K562 (cell line): ENCODE results near the gene RAD51AP1. TPM values are rescaled to one million over a fixed set of nuclear protein-coding genes. Genes with fewer than 3 reads are reported as not detected.

Experiments used
- ATAC-seq: fragments of 200-7000 bp; cut with Tn5 transposase; 3 replicates; pipeline ENCODE4 v1.9.1; 2020; ENCODE audit warnings: moderate library complexity
- BruUV-seq: library from RNA; stranded (reverse); fragments of 400-500 nt; replicated peaks from 2 replicates; lab custom pipeline; 2021; lab: Mats Ljungman, UMichigan
- CTCF ChIA-PET: fragments of 300-600 bp; formaldehyde crosslinking; extraction: SDS; loops from one replicate; lab custom pipeline; 2021; ENCODE audit warnings: low intra/inter-chr PET ratio; lab: Yijun Ruan, JAX
- POLR2A ChIA-PET: fragments of 300-600, 350-650 bp; sonication (Branson Sonifier 250); formaldehyde crosslinking; extraction: SDS; loops from one replicate; lab custom pipeline; 2021; ENCODE audit warnings: antibody characterized with exemption, inconsistent platforms; lab: Yijun Ruan, JAX
- DNase-seq, 4 experiments: peaks; one replicate each; pipeline versions ENCODE4 v3.0.0 to v3.0.0-alpha.2; 2011 to 2018; ENCODE audit warnings: low spot score in 3 of 4, mixed read lengths in 3 of 4; ENCODE audit errors: extremely low read depth in 1 of 4
- FAIRE-seq: peaks from 2 replicates; lab custom pipeline; 2011; peaks lifted over from hg19 to GRCh38; lab: Jason Lieb, UNC
- H2AFZ ChIP-seq: 2 replicates; pipeline ENCODE4 v1.6.0; 2011; ENCODE audit warnings: low read depth, low read length, control low read depth, inconsistent platforms
- H3K27ac ChIP-seq: fragments of 200-600 bp; 3 replicates; pipeline ENCODE4 v1.8.0; 2011; ENCODE audit warnings: low read depth, mild to moderate bottlenecking, control low read depth, inconsistent platforms, low read length, moderate library complexity, mixed read lengths; ENCODE audit errors: extremely low read depth
- H3K27me3 ChIP-seq, 2 experiments: fragments of 300-600 bp in 1 of 2; 2 replicates in 1 of 2; 3 replicates in 1 of 2; pipeline versions ENCODE4 v1.6.0 to v1.8.0; 2011; ENCODE audit warnings: inconsistent platforms in 2 of 2, low read length in 2 of 2, mild to moderate bottlenecking in 1 of 2, mixed read lengths in 1 of 2, moderate library complexity in 1 of 2; ENCODE audit not compliant: control insufficient read depth in 2 of 2, insufficient read depth in 2 of 2
- H3K36me3 ChIP-seq: fragments of 300-600 bp; 3 replicates; pipeline ENCODE4 v1.8.0; 2011; ENCODE audit warnings: mild to moderate bottlenecking, low read length, inconsistent platforms; ENCODE audit not compliant: control insufficient read depth, insufficient read depth
- H3K4me1 ChIP-seq, 2 experiments: fragments of 200-600 bp in 1 of 2; replicated peaks in 1 of 2; 2 replicates in 1 of 2; 3 replicates in 1 of 2; pipeline versions ENCODE4 v1.5.1 to v1.8.0; 2011; ENCODE audit warnings: inconsistent platforms in 2 of 2, low read length in 2 of 2, mild to moderate bottlenecking in 1 of 2, mixed read lengths in 1 of 2, moderate library complexity in 1 of 2; ENCODE audit not compliant: control insufficient read depth in 2 of 2, insufficient read depth in 2 of 2
- H3K4me2 ChIP-seq: 2 replicates; pipeline ENCODE4 v1.6.1; 2011; ENCODE audit warnings: low read length, control low read depth, inconsistent platforms, mixed read lengths; ENCODE audit not compliant: insufficient read depth
- H3K4me3 ChIP-seq: fragments of 200-600 bp; sonication (generic), shearing (Covaris generic); 2 replicates; pipeline ENCODE4 v1.5.1; 2016; ENCODE audit warnings: control low read depth, inconsistent platforms
- H3K79me2 ChIP-seq: fragments of 200-600 bp; 3 replicates; pipeline ENCODE4 v1.8.0; 2011; ENCODE audit warnings: low read length, inconsistent platforms; ENCODE audit not compliant: control insufficient read depth, insufficient read depth
- H3K9ac ChIP-seq, 2 experiments: 2 replicates each; pipeline versions ENCODE4 v1.6.0 to v1.6.1; 2011; ENCODE audit warnings: low read depth in 2 of 2, low read length in 2 of 2, control low read depth in 1 of 2, inconsistent platforms in 1 of 2, mild to moderate bottlenecking in 1 of 2, mixed read lengths in 1 of 2; ENCODE audit not compliant: insufficient read depth in 1 of 2
- H3K9me1 ChIP-seq: one replicate; pipeline ENCODE4 v1.6.0; 2011; ENCODE audit warnings: inconsistent platforms, mild to moderate bottlenecking, low read length, moderate library complexity; ENCODE audit not compliant: control insufficient read depth, insufficient read depth
- H3K9me3 ChIP-seq: replicated peaks from 2 replicates; pipeline ENCODE4 v1.5.1; 2011; ENCODE audit warnings: low read depth, low read length, inconsistent platforms; ENCODE audit not compliant: control insufficient read depth, insufficient read depth
- H4K20me1 ChIP-seq: replicated peaks from 2 replicates; pipeline ENCODE4 v1.6.1; 2011; ENCODE audit warnings: low read length, inconsistent platforms, mixed read lengths; ENCODE audit not compliant: control insufficient read depth, insufficient read depth
- ATF6 ChIP-seq: sonication (generic); formaldehyde crosslinking; IDR thresholded peaks from 2 replicates; pipeline ENCODE4 v1.4.0; 2020; ENCODE audit warnings: mild to moderate bottlenecking, missing genetic modification reagents
- CBX3 ChIP-seq, 2 experiments: IDR thresholded peaks; 1 replicate in 1 of 2; 2 replicates in 1 of 2; pipeline ENCODE4 v1.6.1; 2012; ENCODE audit warnings: inconsistent platforms in 2 of 2, low read length in 2 of 2, borderline replicate concordance in 1 of 2, control low read depth in 1 of 2
- CEBPZ ChIP-seq: fragments of 150-350 bp; IDR thresholded peaks from 2 replicates; pipeline ENCODE4 v1.6.1; 2014; ENCODE audit warnings: low read depth, mild to moderate bottlenecking, low read length, borderline replicate concordance
- DMBX1 ChIP-seq: fragments of 250-450 bp; sonication (Bioruptor Pico); IDR thresholded peaks from 2 replicates; pipeline ENCODE4 v1.8.0; 2022; ENCODE audit warnings: inconsistent platforms, mild to moderate bottlenecking, moderate library complexity, borderline replicate concordance
- ETS1 ChIP-seq: conservative IDR thresholded peaks from 2 replicates; pipeline ENCODE4 v1.6.1; 2011; ENCODE audit warnings: low read depth, mild to moderate bottlenecking, low read length; ENCODE audit not compliant: control insufficient read depth
- KHSRP ChIP-seq: fragments of 450-650 bp; IDR thresholded peaks from 2 replicates; pipeline ENCODE4 v1.6.1; 2017
- KLF10 ChIP-seq: fragments of 250-450 bp; sonication (Bioruptor Pico); IDR thresholded peaks from 2 replicates; pipeline ENCODE4 v1.6.1; 2021; ENCODE audit warnings: matching md5 sums
- MBD2 ChIP-seq: sonication (generic); IDR thresholded peaks from 2 replicates; pipeline ENCODE4 v1.6.1; 2016; ENCODE audit warnings: low read depth, borderline replicate concordance
- PPARD ChIP-seq: fragments of 250-450 bp; sonication (Bioruptor Pico); IDR thresholded peaks from 2 replicates; pipeline ENCODE4 v1.8.0; 2022; ENCODE audit warnings: inconsistent platforms, mild to moderate bottlenecking, moderate library complexity
- RBM25 ChIP-seq: fragments of 200-400 bp; formaldehyde crosslinking; IDR thresholded peaks from 2 replicates; pipeline ENCODE4 v1.6.1; 2018; ENCODE audit warnings: low read length, low read depth, moderate library complexity; ENCODE audit not compliant: severe bottlenecking
- SMARCA4 ChIP-seq: fragments of 450-650 bp; IDR thresholded peaks from 2 replicates; pipeline ENCODE4 v1.6.1; 2016
- SRSF7 ChIP-seq: fragments of 200-400 bp; formaldehyde crosslinking; optimal IDR thresholded peaks from 2 replicates; pipeline ENCODE3; 2017; ENCODE audit warnings: mild to moderate bottlenecking, low read depth, low read length
- SUPT5H ChIP-seq: fragments of 450-650 bp; IDR thresholded peaks from 2 replicates; pipeline ENCODE4 v1.6.1; 2016
- ZNF76 ChIP-seq: fragments of 250-450 bp; sonication (Bioruptor Pico); IDR thresholded peaks from 2 replicates; pipeline ENCODE4 v1.4.0; 2020; ENCODE audit warnings: mild to moderate bottlenecking, moderate library complexity, borderline replicate concordance
- WGBS: fragments of 100-300 bp; shearing (Covaris generic); methylation state at CpG from one replicate; pipeline ENCODE4 v1.1.6; 2016; ENCODE audit warnings: low coverage, mixed read lengths; ENCODE audit not compliant: insufficient coverage; ENCODE audit errors: missing lambda C conversion rate; 5-methylcytosine and 5-hydroxymethylcytosine counted together
- in situ Hi-C: fragments of 300-500 bp; cut with MboI; formaldehyde crosslinking; loops from 4 replicates; pipeline ENCODE4 v1.15.0; 2018; ENCODE audit warnings: inconsistent platforms, mixed read lengths
- intact Hi-C: fragments of 100-400 bp; cut with micrococcal nuclease; formaldehyde crosslinking; loops from 2 replicates; pipeline ENCODE4 v1.14.2; 2022
- polyA plus RNA-seq, 8 experiments: library from polyadenylated mRNA; depleted of rRNA in 4 of 8; stranded (reverse) in 5 of 8; unstranded in 3 of 8; fragments of >200 nt; fragmentation: Nextera tagmentation in 2 of 8; fragmentation: Illumina TruSeq in 1 of 8; extraction: Ambion mirVana in 2 of 8; extraction: Trizol in 1 of 8; gene quantifications; 2 replicates each; pipeline versions ENCODE4 v1.2.1 to v1.2.3, GENCODE V29; 2011 to 2014; ENCODE audit warnings: inconsistent platforms in 1 of 8, missing spikeins in 1 of 8
- total RNA-seq, 7 experiments: library from RNA; depleted of rRNA in 6 of 7; stranded (reverse); fragments of >200 nt in 6 of 7; fragmentation: Illumina TruSeq in 2 of 7; extraction: Trizol in 2 of 7; gene quantifications; 2 replicates each; pipeline versions ENCODE4 v1.2.1 to v1.2.3, GENCODE V29; 2011 to 2021; ENCODE audit warnings: low replicate concordance in 1 of 7

Gene RAD51AP1
- total and polyA plus RNA-seq, 9 of the 15 experiments (the other 6 are each of a cell fraction or from before 2014, with no cell fraction given): 43.8 to 111 (median 89.1) TPM

GRCh38 chr12:4595881-4596280 lies 57.2 kb downstream of the RAD51AP1 start (continued):
- TF ChIP-seq SMARCA4 (no peak), CBX3 (IDR thresholded peaks at IDR 0.05; ENCODE audit: borderline replicate concordance in 1 of 2, low read length in 2 of 2) (no peak)

- no TSS peak for BruUV-seq
- FAIRE-seq (no peak), ATAC-seq (no peak)
- WGBS: 0% methylated on average over 6 of the region's 7 CpGs
- H4K20me1 ChIP-seq: no peaks in the 10 kb centered on the region
- no peaks in the 10 kb centered on the region for H3K36me3 ChIP-seq
- H3K27ac ChIP-seq: no peak overlapping the region
- H3K9ac ChIP-seq: no peak overlapping the region
- no peak overlapping the region for H3K4me3 ChIP-seq
- H3K79me2 ChIP-seq: no peaks in the 10 kb centered on the region
- TF ChIP-seq KLF10 (CRISPR knock-in tag): no peak
- no peak for TF ChIP-seq SUPT5H
- TF ChIP-seq MBD2: no peak
- TF ChIP-seq KHSRP: no peak
- no peak for TF ChIP-seq ETS1
- no peak for TF ChIP-seq DMBX1 (CRISPR knock-in tag)
- TF ChIP-seq SRSF7: no peak
- TF ChIP-seq RBM25: no peak
- TF ChIP-seq PPARD (CRISPR knock-in tag): no peak
- TF ChIP-seq CEBPZ: no peak
- no peak for TF ChIP-seq ATF6 (CRISPR knock-in tag)
- no peak for TF ChIP-seq ZNF76 (CRISPR knock-in tag)
- TF ChIP-seq, all 486 proteins: peak for 0
- no peaks in the 10 kb centered on the region for H3K9me3 ChIP-seq
- intact Hi-C loops (no loop called here), in situ Hi-C loops (no loop called here)
- no peaks in the 10 kb centered on the region for H3K9me1 ChIP-seq
- H3K4me1 ChIP-seq: peaks cover 0 to 4% of the 10 kb centered on the region in 2 experiments; a peak in 2 of 5 replicates
- DNase-seq: no peak
- no peak overlapping the region for H3K4me2 ChIP-seq
- no peak overlapping the region for H2AFZ ChIP-seq
- peaks cover 2 to 6% of the 10 kb centered on the region in 2 experiments; a peak in 3 of 5 replicates for H3K27me3 ChIP-seq
- POLR2A ChIA-PET: interaction anchor here (1.2 kb wide), 1 partner anchor 45 kb away, joined by 3 read pairs; the partner anchor contains the start of genes AKAP3 and NDUFA9
- CTCF ChIA-PET: no interaction called here
These were observed 64.7 kb downstream of the RAD51AP1 start for GRCh38 chr12:4603421-4603820.
